ENCODE results near the gene TRIM44. TPM values are rescaled to one million over a fixed set of nuclear protein-coding genes. Genes with fewer than 3 reads are reported as not detected.
"Not testable (repeated sequence)": the region's sequence is repeated elsewhere in the genome, so short reads cannot be mapped to it uniquely, and the experiment has no call there.

TRIM44 gene
- polyA plus RNA-seq, 2 of the 4 experiments (the other 2 are of a cell fraction): 19.3 to 70.4 TPM

DNA sequence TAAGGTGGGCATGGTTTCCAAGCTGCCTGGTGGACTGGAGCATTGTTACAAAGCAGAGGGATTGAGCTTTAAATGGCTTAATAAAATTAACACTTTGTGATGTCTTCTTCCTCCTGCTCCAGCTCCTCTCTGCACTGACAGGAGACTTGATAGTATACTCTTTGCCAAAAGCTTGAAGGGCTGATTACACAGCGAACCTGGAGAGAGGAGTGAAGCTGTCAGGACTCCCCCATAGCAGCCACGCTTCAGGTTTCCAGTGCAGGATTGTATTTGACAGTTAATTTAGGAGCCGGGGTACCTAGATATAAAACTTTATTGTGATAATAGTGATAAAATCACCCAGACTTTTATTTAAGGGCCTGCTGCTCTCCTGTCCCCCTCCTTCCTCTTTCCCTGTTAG lies 50.0 kb downstream of the TRIM44 start (continued):
- TF ChIP-seq, protein P1, sequence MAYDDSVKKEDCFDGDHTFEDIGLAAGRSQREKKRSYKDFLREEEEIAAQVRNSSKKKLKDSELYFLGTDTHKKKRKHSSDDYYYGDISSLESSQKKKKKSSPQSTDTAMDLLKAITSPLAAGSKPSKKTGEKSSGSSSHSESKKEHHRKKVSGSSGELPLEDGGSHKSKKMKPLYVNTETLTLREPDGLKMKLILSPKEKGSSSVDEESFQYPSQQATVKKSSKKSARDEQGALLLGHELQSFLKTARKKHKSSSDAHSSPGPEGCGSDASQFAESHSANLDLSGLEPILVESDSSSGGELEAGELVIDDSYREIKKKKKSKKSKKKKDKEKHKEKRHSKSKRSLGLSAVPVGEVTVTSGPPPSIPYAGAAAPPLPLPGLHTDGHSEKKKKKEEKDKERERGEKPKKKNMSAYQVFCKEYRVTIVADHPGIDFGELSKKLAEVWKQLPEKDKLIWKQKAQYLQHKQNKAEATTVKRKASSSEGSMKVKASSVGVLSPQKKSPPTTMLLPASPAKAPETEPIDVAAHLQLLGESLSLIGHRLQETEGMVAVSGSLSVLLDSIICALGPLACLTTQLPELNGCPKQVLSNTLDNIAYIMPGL (CRISPR knock-in tag; IDR thresholded peaks at IDR 0.05; ENCODE audit: borderline replicate concordance): no peak
- TF ChIP-seq CHD4 (IDR thresholded peaks at IDR 0.05; ENCODE audit: borderline replicate concordance) (no peak), RFX5 (IDR thresholded peaks at IDR 0.05) (no peak)

DNA sequence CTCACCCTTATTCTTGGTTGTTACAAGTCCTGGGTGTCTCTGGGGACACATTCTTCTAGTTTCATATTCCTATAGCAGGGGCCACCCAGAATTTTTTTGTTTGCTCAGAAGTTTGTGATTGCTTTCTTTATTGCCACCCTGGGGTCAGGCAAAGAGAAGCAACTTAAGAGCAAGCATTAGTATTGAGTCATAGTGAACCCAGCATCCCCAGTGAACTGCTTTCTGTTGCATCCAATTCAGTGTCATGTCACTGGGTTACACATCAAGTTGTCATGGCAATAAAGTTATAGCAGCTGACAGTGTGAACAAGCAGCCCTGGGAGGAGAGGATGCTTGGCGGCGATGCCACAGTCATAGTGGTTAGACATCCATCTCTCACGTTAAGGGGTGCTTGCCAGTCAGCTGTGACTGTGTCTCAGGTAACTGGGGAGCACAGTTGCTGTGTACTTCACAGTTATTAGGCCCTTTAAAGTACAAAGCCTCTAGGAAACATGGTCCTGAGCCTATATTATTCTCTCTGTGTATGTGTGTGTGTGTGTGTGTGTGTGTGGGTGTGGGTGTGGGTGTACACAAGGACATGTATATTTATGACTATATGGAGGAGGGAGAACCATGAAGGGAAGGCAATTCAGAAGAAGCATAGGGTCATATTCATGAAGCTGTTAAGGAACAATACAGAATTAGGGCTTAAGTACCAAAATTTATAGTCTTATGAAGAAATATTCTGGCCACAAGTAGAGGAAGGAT lies 52.5 kb downstream of the TRIM44 start:
- Histone ChIP-seq H3K4me3 (no peak overlapping the region), H3K4me2 (no peak overlapping the region), H3K4me1 (no peaks in the 10 kb centered on the region), H3K27ac (no peak overlapping the region), H3K9me3 (no peaks in the 10 kb centered on the region)
- FAIRE-seq (no peak), DNase-seq (ENCODE audit: low read depth in 1 of 2, low spot score in 1 of 2) (no peak), ATAC-seq (peak in 1 of 2 experiments; percentile 34; a peak in 1 of 6 replicates)
- no peak for TF ChIP-seq CEBPB (IDR thresholded peaks at IDR 0.05)
- no peak for TF ChIP-seq TFCP2L1 (CRISPR knock-in tag; IDR thresholded peaks at IDR 0.05)
- no peak for TF ChIP-seq RCOR1 (IDR thresholded peaks at IDR 0.05; ENCODE audit: low read depth, low read length)
- TF ChIP-seq EP300 (IDR thresholded peaks at IDR 0.05): no peak
- WGBS (ENCODE audit: missing lambda C conversion rate): 84% methylated on average over 3 of the region's 3 CpGs
- CTCF ChIA-PET: interaction anchor here (1.0 kb wide), 1 partner anchor 53 kb away, joined by 3 read pairs; no protein-coding TSS in a partner anchor
- POLR2A ChIA-PET: no interaction called here

DNA sequence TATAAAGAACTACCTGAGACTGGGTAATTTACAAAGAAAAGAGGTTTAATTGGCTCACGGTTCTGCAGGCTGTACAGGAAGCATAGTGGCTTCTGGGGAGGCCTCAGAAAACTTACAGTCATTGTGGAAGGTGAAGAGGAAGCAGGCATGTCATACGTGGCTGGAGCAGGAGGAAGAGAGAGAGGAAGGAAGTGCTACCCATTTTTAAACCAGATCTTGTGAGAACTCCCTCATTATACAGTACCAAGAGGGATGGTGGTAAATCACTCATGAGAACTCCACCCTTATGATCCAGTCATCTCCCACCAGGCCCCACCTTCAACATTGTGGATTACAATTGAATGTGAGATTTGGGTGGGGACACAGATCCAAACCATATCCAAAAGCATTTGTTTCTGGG lies 53.1 kb downstream of the TRIM44 start:
- CTCF ChIA-PET; H3K9me3 ChIP-seq; DNase-seq (ENCODE audit: low read depth in 1 of 2, low spot score in 1 of 2); FAIRE-seq; H3K4me3 ChIP-seq; POLR2A ChIA-PET; ATAC-seq; H3K4me1 ChIP-seq; H3K4me2 ChIP-seq; H3K27ac ChIP-seq: not testable (repeated sequence)
- 79% methylated on average over 2 of the region's 2 CpGs for WGBS (ENCODE audit: missing lambda C conversion rate)

DNA sequence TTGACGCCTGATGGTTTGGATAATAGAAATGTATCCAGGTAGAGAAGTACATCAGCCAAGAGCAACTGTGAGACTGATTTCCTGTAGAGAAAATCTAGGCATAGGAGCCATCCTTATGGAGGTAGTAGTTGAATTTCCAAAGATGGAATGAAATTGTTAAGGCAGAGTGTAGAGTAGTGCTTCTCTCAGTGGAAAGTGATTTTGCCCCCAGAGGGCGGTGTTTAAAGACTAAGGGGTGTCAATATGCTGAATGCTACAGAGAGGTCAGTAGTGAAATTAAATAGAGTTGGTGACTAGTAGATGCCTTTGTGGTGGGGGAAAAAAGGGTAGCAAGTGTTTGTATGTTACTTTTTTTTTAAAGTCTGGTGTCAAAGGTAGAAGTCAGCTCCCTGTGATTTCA lies 54.5 kb downstream of the TRIM44 start:
- Histone ChIP-seq H3K4me3 (no peak overlapping the region), H3K9me3 (no peaks in the 10 kb centered on the region), H3K27ac (no peak overlapping the region), H3K4me1 (no peaks in the 10 kb centered on the region), H3K4me2 (no peak overlapping the region)
- ChIA-PET CTCF (interaction anchor here (0.7 kb wide), 1 partner anchor 15 kb away, joined by 4 read pairs; no protein-coding TSS in a partner anchor), POLR2A (no interaction called here)
- no peak for FAIRE-seq
- 94% methylated on average over 2 of the region's 2 CpGs for WGBS (ENCODE audit: missing lambda C conversion rate)
- TF ChIP-seq POLR2AphosphoS2 (conservative IDR thresholded peaks at IDR 0.05; ENCODE audit: low read length) (no peak), HOXA7 (CRISPR knock-in tag; IDR thresholded peaks at IDR 0.05) (no peak)
- TF ChIP-seq, protein P2, sequence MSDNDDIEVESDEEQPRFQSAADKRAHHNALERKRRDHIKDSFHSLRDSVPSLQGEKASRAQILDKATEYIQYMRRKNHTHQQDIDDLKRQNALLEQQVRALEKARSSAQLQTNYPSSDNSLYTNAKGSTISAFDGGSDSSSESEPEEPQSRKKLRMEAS (IDR thresholded peaks at IDR 0.05): no peak
- TF ChIP-seq, protein P3, sequence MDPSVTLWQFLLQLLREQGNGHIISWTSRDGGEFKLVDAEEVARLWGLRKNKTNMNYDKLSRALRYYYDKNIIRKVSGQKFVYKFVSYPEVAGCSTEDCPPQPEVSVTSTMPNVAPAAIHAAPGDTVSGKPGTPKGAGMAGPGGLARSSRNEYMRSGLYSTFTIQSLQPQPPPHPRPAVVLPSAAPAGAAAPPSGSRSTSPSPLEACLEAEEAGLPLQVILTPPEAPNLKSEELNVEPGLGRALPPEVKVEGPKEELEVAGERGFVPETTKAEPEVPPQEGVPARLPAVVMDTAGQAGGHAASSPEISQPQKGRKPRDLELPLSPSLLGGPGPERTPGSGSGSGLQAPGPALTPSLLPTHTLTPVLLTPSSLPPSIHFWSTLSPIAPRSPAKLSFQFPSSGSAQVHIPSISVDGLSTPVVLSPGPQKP (IDR thresholded peaks at IDR 0.05; ENCODE audit: low read depth, low read length): no peak
- DNase-seq (ENCODE audit: low read depth in 1 of 2, low spot score in 1 of 2): no peak
- ATAC-seq: peak in 1 of 2 experiments; percentile 59; a peak in 3 of 6 replicates

DNA sequence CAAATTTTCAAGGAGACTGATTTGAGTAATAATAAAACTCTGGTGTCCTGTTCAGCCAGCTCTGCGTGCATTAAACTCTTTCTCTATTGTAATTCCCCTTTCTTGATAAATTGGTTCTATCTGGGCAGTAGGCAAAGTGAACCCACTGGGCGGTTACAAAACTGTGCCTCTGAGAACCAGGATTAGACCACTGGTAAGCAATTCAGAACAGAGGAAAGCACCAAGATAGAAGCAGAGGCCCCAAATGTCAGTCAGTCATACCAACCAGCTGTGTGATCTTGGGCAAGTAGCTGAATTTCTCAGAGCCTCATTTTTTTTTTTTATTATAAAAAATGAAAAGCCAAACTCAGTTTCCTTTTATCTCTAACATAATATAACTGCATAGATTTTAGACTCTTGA lies 54.9 kb downstream of the TRIM44 start:
- ChIA-PET CTCF (interaction anchor here (0.7 kb wide), 1 partner anchor 15 kb away, joined by 4 read pairs; no protein-coding TSS in a partner anchor), POLR2A (no interaction called here)
- ATAC-seq (no peak), DNase-seq (ENCODE audit: low read depth in 1 of 2, low spot score in 1 of 2) (no peak), FAIRE-seq (no peak)
- Histone ChIP-seq H3K4me2 (no peak overlapping the region), H3K9me3 (no peaks in the 10 kb centered on the region), H3K27ac (no peak overlapping the region), H3K4me1 (no peaks in the 10 kb centered on the region), H3K4me3 (no peak overlapping the region)
- WGBS (ENCODE audit: missing lambda C conversion rate): 95% methylated on average over 2 of the region's 2 CpGs
- TF ChIP-seq BHLHE40 (IDR thresholded peaks at IDR 0.05; ENCODE audit: low read depth, low read length) (no peak), PHF8 (IDR thresholded peaks at IDR 0.05; ENCODE audit: borderline replicate concordance, low read depth) (no peak), CBX8 (IDR thresholded peaks at IDR 0.05) (no peak), NFE2L2 (conservative IDR thresholded peaks at IDR 0.05; ENCODE audit: low read length) (no peak)
- TF ChIP-seq, protein P4, sequence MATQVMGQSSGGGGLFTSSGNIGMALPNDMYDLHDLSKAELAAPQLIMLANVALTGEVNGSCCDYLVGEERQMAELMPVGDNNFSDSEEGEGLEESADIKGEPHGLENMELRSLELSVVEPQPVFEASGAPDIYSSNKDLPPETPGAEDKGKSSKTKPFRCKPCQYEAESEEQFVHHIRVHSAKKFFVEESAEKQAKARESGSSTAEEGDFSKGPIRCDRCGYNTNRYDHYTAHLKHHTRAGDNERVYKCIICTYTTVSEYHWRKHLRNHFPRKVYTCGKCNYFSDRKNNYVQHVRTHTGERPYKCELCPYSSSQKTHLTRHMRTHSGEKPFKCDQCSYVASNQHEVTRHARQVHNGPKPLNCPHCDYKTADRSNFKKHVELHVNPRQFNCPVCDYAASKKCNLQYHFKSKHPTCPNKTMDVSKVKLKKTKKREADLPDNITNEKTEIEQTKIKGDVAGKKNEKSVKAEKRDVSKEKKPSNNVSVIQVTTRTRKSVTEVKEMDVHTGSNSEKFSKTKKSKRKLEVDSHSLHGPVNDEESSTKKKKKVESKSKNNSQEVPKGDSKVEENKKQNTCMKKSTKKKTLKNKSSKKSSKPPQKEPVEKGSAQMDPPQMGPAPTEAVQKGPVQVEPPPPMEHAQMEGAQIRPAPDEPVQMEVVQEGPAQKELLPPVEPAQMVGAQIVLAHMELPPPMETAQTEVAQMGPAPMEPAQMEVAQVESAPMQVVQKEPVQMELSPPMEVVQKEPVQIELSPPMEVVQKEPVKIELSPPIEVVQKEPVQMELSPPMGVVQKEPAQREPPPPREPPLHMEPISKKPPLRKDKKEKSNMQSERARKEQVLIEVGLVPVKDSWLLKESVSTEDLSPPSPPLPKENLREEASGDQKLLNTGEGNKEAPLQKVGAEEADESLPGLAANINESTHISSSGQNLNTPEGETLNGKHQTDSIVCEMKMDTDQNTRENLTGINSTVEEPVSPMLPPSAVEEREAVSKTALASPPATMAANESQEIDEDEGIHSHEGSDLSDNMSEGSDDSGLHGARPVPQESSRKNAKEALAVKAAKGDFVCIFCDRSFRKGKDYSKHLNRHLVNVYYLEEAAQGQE (IDR thresholded peaks at IDR 0.05): no peak

All from A549 (cell line).